ENCODE results near the gene C2orf42. TPM values are rescaled to one million over a fixed set of nuclear protein-coding genes. Genes with fewer than 3 reads are reported as not detected.
"Not testable (repeated sequence)": the region's sequence is repeated elsewhere in the genome, so short reads cannot be mapped to it uniquely, and the experiment has no call there.

Gene C2orf42
- total and polyA plus RNA-seq, 2 experiments from 2014 or later: 10.1 to 22.0 TPM

- WGBS (ENCODE audit: low lambda C conversion rate, missing lambda C conversion rate): under 1% methylated on average over 49 of the region's 50 CpGs
- Histone ChIP-seq H3K4me2 (peak overlapping the region; percentile 72), H3K36me3 (replicated peaks; ENCODE audit: insufficient read depth, low read depth) (no peaks in the 10 kb centered on the region), H3K79me2 (no peaks in the 10 kb centered on the region), H3K4me1 (ENCODE audit: insufficient read depth) (peaks cover 21% of the 10 kb centered on the region), H3K9me2 (replicated peaks; ENCODE audit: insufficient read depth) (no peaks in the 10 kb centered on the region), H4K20me1 (ENCODE audit: insufficient read depth, poor library complexity, severe bottlenecking) (no peaks in the 10 kb centered on the region), H3K9me3 (ENCODE audit: low read depth) (no peaks in the 10 kb centered on the region), H3K27me3 (no peaks in the 10 kb centered on the region), H3K4me3 (peak overlapping the region; percentile 2), H2AFZ (no peak overlapping the region), H3K27ac (peak overlapping the region; percentile 99)
- TF ChIP-seq CTCF (IDR thresholded peaks at IDR 0.05; ENCODE audit: poor library complexity) (peak; percentile 99), EZH2 (IDR thresholded peaks at IDR 0.05; ENCODE audit: borderline replicate concordance) (no peak)
- DNase-seq (ENCODE audit: low spot score): peak; percentile 100
Measured at GRCh38 chr2:70142590-70143313, 48.1 kb downstream of the C2orf42 start.

- 5% methylated on average over 13 of the region's 73 CpGs for WGBS (ENCODE audit: low lambda C conversion rate, missing lambda C conversion rate)
- peak overlapping the region; percentile 79 for H3K4me2 ChIP-seq
- no peak overlapping the region for H2AFZ ChIP-seq
- no peak for TF ChIP-seq EZH2phosphoT487 (IDR thresholded peaks at IDR 0.05; ENCODE audit: low read depth, severe bottlenecking, unreplicated experiment)
- peaks cover 21% of the 10 kb centered on the region for H3K4me1 ChIP-seq (ENCODE audit: insufficient read depth)
- H3K79me2 ChIP-seq: no peaks in the 10 kb centered on the region
- H3K27ac ChIP-seq: peak overlapping the region; percentile 99
- H3K9me3 ChIP-seq (ENCODE audit: low read depth): no peaks in the 10 kb centered on the region
- peak overlapping the region; percentile 6 for H3K4me3 ChIP-seq
- H3K36me3 ChIP-seq (replicated peaks; ENCODE audit: insufficient read depth, low read depth): no peaks in the 10 kb centered on the region
- H4K20me1 ChIP-seq (ENCODE audit: insufficient read depth, poor library complexity, severe bottlenecking): no peaks in the 10 kb centered on the region
- H3K27me3 ChIP-seq: no peaks in the 10 kb centered on the region
- H3K9me2 ChIP-seq (replicated peaks; ENCODE audit: insufficient read depth): no peaks in the 10 kb centered on the region
- DNase-seq (ENCODE audit: low spot score): no peak
Measured at GRCh38 chr2:70141902-70142589, 48.8 kb downstream of the C2orf42 start.

GRCh38 chr2:70141212-70141901 is 49.5 kb downstream of the C2orf42 start:
- Histone ChIP-seq H3K36me3 (replicated peaks; ENCODE audit: insufficient read depth, low read depth) (no peaks in the 10 kb centered on the region), H3K27me3 (no peaks in the 10 kb centered on the region), H3K27ac (peak overlapping the region; percentile 99), H3K9me2 (replicated peaks; ENCODE audit: insufficient read depth) (no peaks in the 10 kb centered on the region), H2AFZ (no peak overlapping the region), H3K4me3 (peak overlapping the region; percentile 6), H3K4me1 (ENCODE audit: insufficient read depth) (peaks cover 24% of the 10 kb centered on the region), H3K9me3 (ENCODE audit: low read depth) (no peaks in the 10 kb centered on the region), H3K4me2 (peak overlapping the region; percentile 79), H4K20me1 (ENCODE audit: insufficient read depth, poor library complexity, severe bottlenecking) (no peaks in the 10 kb centered on the region), H3K79me2 (no peaks in the 10 kb centered on the region)
- DNase-seq (ENCODE audit: low spot score): peak; percentile 86
- no peak for TF ChIP-seq EZH2phosphoT487 (IDR thresholded peaks at IDR 0.05; ENCODE audit: low read depth, severe bottlenecking, unreplicated experiment)
- no peak for TF ChIP-seq EZH2 (IDR thresholded peaks at IDR 0.05; ENCODE audit: borderline replicate concordance)
- TF ChIP-seq CTCF (IDR thresholded peaks at IDR 0.05; ENCODE audit: poor library complexity): peak; percentile 24
- WGBS (ENCODE audit: low lambda C conversion rate, missing lambda C conversion rate): 38% methylated on average over 14 of the region's 14 CpGs

DNA sequence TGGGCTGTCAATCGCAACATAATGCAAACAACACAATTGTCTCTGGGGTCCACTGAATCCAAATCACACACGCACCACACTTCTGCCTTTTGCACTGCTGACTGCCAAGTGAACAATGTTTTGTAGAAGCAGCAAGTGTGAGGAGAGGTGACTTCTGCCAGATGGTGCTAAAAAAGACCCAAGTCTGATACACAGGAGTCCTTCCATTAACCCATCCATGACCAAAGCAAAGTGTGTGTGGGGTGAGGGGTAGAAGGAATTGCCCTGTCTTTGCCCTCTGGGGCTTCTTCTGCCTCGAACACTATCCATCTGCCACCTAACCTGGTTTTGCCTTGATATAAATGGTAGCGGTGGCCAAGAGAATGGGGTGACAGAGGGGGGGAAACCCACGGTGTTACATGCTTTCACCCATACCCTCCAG is 50.0 kb downstream of the C2orf42 start:
- WGBS (ENCODE audit: low lambda C conversion rate, missing lambda C conversion rate): 73% methylated on average over 5 of the region's 5 CpGs
- DNase-seq (ENCODE audit: low spot score): no peak
- Histone ChIP-seq H2AFZ (no peak overlapping the region), H3K27me3 (no peaks in the 10 kb centered on the region), H3K9me2 (replicated peaks; ENCODE audit: insufficient read depth) (no peaks in the 10 kb centered on the region), H3K4me2 (peak overlapping the region; percentile 6), H3K9me3 (ENCODE audit: low read depth) (no peaks in the 10 kb centered on the region), H3K36me3 (replicated peaks; ENCODE audit: insufficient read depth, low read depth) (no peaks in the 10 kb centered on the region), H4K20me1 (ENCODE audit: insufficient read depth, poor library complexity, severe bottlenecking) (no peaks in the 10 kb centered on the region), H3K4me1 (ENCODE audit: insufficient read depth) (peaks cover 26% of the 10 kb centered on the region), H3K27ac (peak overlapping the region; percentile 99), H3K4me3 (no peak overlapping the region), H3K79me2 (no peaks in the 10 kb centered on the region)
- no peak for TF ChIP-seq EZH2phosphoT487 (IDR thresholded peaks at IDR 0.05; ENCODE audit: low read depth, severe bottlenecking, unreplicated experiment)
- TF ChIP-seq EZH2 (IDR thresholded peaks at IDR 0.05; ENCODE audit: borderline replicate concordance): no peak
- no peak for TF ChIP-seq CTCF (IDR thresholded peaks at IDR 0.05; ENCODE audit: poor library complexity)

- not testable (repeated sequence) for H3K4me3 ChIP-seq; H3K79me2 ChIP-seq; H4K20me1 ChIP-seq (ENCODE audit: insufficient read depth, poor library complexity, severe bottlenecking); H3K9me2 ChIP-seq (replicated peaks; ENCODE audit: insufficient read depth); H3K27me3 ChIP-seq; DNase-seq (ENCODE audit: low spot score); H3K9me3 ChIP-seq (ENCODE audit: low read depth); H2AFZ ChIP-seq; H3K36me3 ChIP-seq (replicated peaks; ENCODE audit: insufficient read depth, low read depth); H3K4me2 ChIP-seq
- Histone ChIP-seq H3K27ac (peak overlapping the region; percentile 93), H3K4me1 (ENCODE audit: insufficient read depth) (peaks cover 29% of the 10 kb centered on the region)
- 95% methylated on average over 10 of the region's 10 CpGs for WGBS (ENCODE audit: low lambda C conversion rate, missing lambda C conversion rate)
Measured at GRCh38 chr2:70134323-70134983, 56.4 kb downstream of the C2orf42 start.

Measured in hepatocyte (in vitro differentiated cells).